NCI-H128 (cell line): ENCODE measurements around the gene GNB5.

ENCODE experiments used
- DNase-seq: peaks from one replicate; lab custom pipeline; 2025; ENCODE audit not compliant: unreplicated experiment; lab: John Stamatoyannopoulos, UW

Gene GNB5

GRCh38 chr15:52115598-52116427, 75.4 kb downstream of the GNB5 start:
- DNase-seq: no peak

- no peak for DNase-seq
These were observed 76.7 kb downstream of the GNB5 start for GRCh38 chr15:52114261-52115055.

DNA sequence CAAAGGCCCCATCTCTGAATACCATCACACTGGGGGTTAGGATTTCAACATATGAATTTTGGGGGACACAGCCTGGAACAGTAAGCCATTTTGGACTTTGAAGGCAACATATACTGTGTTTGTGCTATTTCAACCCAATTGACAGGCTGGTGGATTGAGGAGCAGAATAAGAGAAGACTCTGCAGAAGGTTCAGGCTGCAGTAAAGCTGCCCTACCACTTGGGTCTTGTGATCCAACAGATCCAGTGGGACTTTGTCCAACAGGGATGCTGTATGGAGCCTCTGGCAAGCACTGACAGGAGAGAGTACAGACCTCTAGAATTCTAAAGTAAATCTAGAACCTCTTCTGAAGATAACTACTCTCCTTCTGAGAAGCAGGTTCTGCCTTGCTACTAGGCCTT, 77.5 kb downstream of the GNB5 start:
- no peak for DNase-seq

- no peak for DNase-seq
These were observed 78.0 kb downstream of the GNB5 start for GRCh38 chr15:52113235-52113634.

DNA sequence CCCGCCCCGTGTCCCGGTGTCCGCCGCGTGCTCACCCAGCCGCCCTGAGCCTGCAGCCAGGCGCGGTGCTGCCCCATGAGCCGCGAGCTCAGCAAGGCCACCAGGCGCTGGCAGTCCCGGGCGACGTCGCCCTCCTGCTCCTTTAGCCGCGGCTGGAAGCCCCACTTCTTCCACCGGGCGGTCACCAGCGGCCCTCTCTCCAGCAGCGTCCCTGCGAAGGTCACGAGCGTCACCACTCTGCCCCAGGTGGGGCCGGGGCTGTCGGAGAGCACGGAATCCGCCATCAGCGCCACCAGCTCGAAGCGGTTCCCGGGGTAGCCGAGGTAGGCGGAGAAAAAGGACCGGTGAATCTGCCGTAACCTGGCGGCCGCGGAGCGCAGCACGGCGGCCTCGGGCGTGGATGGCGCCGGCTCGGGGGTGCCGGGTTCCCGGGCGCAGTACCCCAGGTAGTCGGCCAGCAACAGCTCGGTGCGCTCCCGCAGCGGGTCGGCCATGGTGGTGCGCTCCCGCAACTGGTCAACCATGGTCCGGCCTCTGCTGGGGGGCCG, 78.9 kb downstream of the GNB5 start:
- no peak for DNase-seq

DNA sequence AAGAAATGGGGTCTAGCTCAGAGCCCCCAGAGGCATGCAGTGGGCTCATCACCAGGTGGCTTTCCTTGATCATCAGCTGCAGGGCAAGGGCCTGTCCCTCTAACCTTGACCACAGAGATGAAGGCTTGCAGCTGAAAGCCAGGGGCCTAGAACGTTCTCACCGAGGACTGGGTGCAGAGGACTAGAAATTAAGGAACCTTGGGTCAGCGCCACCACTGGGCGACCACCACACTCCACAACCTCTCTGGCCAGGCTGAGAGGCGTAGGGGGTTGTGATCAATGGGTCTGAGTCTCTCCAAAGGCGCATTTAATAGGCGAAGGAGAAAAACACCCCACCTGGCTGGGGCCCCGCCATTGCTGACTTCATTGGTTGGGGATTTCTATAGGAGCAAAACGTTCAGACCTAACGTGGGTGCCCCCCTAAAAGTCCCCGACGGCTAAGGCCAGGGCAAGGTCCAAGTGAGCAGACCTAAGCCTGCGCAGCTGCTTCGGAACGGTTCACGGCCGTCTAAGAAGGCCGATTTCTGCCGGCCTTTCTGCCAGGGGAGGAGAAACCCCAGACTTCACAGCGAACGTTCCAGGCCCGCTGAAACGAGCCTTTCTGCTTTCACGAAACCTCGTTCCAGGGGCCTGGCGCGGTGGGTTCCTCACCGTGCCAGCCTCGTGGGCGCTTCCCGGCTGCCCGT, 79.5 kb downstream of the GNB5 start:
- no peak for DNase-seq

GRCh38 chr15:52109559-52110451, 81.4 kb downstream of the GNB5 start:
- DNase-seq: no peak

DNA sequence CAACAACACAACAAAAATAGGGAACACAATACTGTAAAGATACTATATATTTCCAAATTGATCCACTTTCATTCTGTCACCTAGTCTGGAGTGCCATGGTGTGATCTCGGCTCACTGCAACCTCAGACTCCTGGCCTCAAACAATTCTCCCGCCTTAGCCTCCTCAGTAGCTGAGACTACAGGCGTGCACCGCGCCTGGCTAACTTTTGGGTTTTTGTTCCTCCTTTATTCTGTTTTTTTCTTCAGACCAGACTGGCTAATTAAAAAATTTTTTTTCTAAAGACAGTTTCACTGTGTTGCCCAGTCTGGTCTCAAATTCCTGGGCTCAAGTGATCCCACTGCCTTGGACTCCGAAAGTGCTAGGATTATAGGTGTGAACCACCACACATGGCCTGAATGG, 84.0 kb downstream of the GNB5 start:
- no peak for DNase-seq

DNA sequence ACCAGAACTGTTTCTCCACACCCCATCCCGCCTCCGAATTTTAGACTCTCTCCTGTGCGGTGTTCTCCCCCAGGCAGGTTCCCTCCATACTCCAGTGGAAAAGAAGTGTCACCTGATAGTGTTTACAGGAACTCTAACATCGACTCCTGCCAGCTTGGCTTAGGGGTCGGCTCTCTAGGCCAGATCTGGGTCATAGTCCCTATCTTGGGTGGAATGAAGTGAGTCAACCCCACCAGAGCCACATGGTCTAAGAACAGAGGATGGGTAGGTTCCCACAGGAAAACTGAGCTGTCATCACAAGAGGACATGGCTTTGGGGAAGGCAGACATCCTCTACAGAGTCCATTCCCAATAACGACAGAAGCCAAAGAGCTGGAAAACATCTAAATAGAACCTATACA, 84.6 kb downstream of the GNB5 start:
- no peak for DNase-seq

GRCh38 chr15:52105846-52106245, 85.3 kb downstream of the GNB5 start:
- DNase-seq: no peak

- DNase-seq: no peak
These were observed 86.6 kb downstream of the GNB5 start for GRCh38 chr15:52104532-52105004.

- DNase-seq: no peak
These were observed 87.7 kb downstream of the GNB5 start for GRCh38 chr15:52103217-52104207.

- no peak for DNase-seq
These were observed 88.7 kb downstream of the GNB5 start for GRCh38 chr15:52102463-52102862.

DNA sequence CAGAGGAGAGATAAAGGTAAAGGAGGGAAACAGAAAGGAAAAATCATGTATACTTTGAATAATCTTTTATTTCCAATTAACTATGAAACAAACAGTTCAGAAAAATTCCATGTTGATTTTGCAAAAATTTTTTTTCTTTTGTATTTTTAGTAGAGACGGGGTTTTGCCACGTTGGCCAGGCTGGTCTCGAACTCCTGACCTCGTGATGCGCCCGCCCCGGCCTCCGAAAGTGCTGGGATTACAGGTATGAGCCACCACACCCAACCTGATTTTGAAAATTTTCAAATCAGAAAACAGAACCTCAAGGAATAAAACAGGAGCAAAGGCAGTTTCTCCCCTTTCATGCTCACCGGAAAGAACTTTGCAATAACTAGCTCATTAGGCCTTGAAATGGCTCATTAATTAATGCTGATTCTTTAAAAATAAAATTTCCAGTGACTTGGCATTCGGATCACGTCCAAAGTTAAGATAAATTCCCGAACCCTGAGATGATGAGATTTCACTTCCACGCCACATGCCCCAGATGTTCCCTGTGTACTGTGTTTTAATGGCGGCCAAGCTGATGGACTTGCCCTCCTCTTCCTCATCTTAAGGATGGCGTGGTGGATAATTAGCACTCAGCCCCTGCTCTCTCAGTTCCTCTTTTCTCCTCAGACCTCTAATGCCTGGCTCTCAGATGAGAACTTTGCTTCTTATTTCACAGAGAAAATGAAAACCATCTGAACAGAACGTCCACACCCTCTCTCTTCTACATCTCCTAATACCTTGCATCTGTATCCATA, 89.5 kb downstream of the GNB5 start:
- DNase-seq: no peak

- DNase-seq: no peak
These were observed 90.3 kb downstream of the GNB5 start for GRCh38 chr15:52100807-52101442.

DNA sequence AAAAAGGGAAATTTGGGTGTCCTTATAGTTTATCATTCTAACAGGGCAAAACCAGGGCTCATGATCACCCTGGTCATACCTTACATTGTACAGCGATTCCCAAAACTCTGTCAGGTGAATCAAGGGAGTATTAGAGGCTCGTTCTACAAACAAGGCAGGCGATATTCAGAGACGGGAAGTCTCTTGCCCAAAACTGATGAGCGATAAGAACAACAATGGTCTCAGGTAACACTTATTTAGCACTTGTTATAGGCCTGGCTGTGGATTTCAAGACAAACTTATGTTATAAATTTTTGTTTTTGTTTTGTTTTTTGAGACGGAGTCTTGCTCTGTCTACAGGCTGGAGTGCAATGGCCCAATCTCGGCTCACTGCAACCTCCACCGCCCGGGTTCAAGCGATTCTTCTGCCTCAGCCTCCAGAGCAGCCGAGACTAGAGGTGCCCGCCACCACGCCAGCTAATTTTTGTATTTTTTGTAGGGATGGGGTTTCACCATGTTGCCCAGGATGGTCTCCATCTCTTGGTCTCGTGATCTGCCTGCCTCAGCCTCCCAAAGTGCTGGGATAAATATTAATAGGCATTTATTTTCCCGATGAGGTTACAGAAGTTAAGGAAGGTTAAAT, 91.4 kb downstream of the GNB5 start:
- DNase-seq: no peak

- DNase-seq: no peak
These were observed 92.9 kb downstream of the GNB5 start for GRCh38 chr15:52098323-52098722.
